ENCODE measurements around the gene SART3.

- TF ChIP-seq POLR2A (IDR thresholded peaks at IDR 0.05) (no peak), POLR2AphosphoS5 (IDR thresholded peaks at IDR 0.05) (no peak), CTCF (IDR thresholded peaks at IDR 0.05) (no peak)
Measured at GRCh38 chr12:108547686-108548085, 13.3 kb downstream of the SART3 start.

Data from prostate gland (tissue), 2 donors.